Measurements from ENCODE around the gene SP6.

DNA sequence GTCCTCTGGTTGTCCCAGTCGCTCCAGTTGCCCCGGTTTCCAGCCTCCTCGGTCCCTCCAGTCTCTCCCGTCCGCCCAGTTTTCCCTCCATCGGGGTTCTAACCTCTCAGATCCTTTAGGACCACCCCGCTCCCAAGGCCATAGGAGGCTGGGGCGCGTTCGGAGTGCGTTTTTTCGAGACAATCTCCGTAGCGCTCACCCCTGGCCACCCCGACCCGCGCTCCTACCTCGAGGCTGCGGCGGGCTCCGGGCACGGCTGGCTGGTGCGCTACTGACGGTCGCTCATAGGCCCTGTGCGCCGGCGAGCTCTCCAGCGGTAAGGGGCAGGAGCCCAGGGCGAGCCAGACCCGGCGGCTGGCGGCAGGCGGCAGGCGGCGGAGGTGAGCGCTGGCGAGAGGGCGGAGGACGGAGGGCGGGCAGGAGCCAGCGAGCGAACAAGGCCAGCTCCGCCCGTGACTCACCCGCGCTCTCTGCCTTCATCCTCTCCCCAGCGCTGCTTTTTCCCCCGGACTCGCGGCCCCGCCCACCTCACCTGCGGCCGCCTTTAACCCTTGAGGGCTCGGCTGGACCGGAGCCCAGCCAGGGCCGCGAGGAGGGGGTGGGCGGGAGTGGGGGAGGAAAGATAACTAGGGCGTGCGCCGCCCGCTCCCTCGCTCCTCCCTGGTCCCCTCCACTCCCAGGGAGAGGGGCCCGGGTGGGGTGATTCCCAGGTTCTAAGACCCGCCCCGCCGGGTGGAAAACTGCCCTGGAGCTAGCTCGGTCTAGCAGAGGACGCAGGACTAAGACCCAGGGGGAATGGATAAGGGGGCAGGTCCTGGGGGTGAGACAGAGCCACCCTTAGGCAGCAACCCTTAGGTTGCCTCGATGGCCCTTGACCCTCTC, at the start of gene SP6:
- TF ChIP-seq, protein P1, sequence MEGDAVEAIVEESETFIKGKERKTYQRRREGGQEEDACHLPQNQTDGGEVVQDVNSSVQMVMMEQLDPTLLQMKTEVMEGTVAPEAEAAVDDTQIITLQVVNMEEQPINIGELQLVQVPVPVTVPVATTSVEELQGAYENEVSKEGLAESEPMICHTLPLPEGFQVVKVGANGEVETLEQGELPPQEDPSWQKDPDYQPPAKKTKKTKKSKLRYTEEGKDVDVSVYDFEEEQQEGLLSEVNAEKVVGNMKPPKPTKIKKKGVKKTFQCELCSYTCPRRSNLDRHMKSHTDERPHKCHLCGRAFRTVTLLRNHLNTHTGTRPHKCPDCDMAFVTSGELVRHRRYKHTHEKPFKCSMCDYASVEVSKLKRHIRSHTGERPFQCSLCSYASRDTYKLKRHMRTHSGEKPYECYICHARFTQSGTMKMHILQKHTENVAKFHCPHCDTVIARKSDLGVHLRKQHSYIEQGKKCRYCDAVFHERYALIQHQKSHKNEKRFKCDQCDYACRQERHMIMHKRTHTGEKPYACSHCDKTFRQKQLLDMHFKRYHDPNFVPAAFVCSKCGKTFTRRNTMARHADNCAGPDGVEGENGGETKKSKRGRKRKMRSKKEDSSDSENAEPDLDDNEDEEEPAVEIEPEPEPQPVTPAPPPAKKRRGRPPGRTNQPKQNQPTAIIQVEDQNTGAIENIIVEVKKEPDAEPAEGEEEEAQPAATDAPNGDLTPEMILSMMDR (IDR thresholded peaks at IDR 0.05): peak; percentile 53
- TF ChIP-seq ZFX (IDR thresholded peaks at IDR 0.05; ENCODE audit: borderline replicate concordance): no peak
